Neural cell (in vitro differentiated cells): Measurements from ENCODE around the gene NFASC. TPM values are rescaled to one million over a fixed set of nuclear protein-coding genes. Genes with fewer than 3 reads are reported as not detected.

Experiments used
- H2AFZ ChIP-seq: fragments of 200-600, 300-800 bp; sonication (generic), shearing (Covaris generic); 2 replicates; pipeline ENCODE4 v1.6.0; 2014; ENCODE audit warnings: low read depth, mild to moderate bottlenecking, antibody characterized with exemption, low read length, moderate library complexity
- H3F3A ChIP-seq: fragments of 200-600 bp; shearing (Covaris generic); 2 replicates; pipeline ENCODE4 v1.6.1; 2016; ENCODE audit warnings: mild to moderate bottlenecking, moderate library complexity, mixed read lengths, antibody characterized with exemption, low read length; ENCODE audit not compliant: insufficient read depth, poor library complexity, severe bottlenecking
- H3K27ac ChIP-seq: fragments of 200-600, 300-800 bp; sonication (generic), shearing (Covaris generic); 2 replicates; pipeline ENCODE4 v1.5.1; 2014; ENCODE audit warnings: mild to moderate bottlenecking, low read length, moderate library complexity
- H3K27me3 ChIP-seq: fragments of 300-800, 200-600 bp; sonication (generic), shearing (Covaris generic); 2 replicates; pipeline ENCODE4 v1.6.0; 2014; ENCODE audit warnings: mild to moderate bottlenecking, low read depth, low read length, moderate library complexity; ENCODE audit not compliant: insufficient read depth
- H3K36me3 ChIP-seq: fragments of 300-800, 200-600 bp; sonication (generic), shearing (Covaris generic); 2 replicates; pipeline ENCODE4 v1.5.1; 2014; ENCODE audit warnings: mild to moderate bottlenecking, antibody characterized with exemption, low read length, moderate library complexity; ENCODE audit not compliant: insufficient read depth
- H3K4me2 ChIP-seq: fragments of 300-800, 200-600 bp; sonication (generic), shearing (Covaris generic); 2 replicates; pipeline ENCODE4 v1.6.0; 2014; ENCODE audit warnings: mild to moderate bottlenecking, low read length
- H3K4me3 ChIP-seq: fragments of 300-800, 200-600 bp; sonication (generic), shearing (Covaris generic); 2 replicates; pipeline ENCODE4 v1.5.1; 2014; ENCODE audit warnings: mild to moderate bottlenecking, low read length, moderate library complexity
- H3K79me2 ChIP-seq: fragments of 200-600 bp; shearing (Covaris generic); replicated peaks from 2 replicates; pipeline ENCODE4 v1.6.0; 2014; ENCODE audit warnings: mild to moderate bottlenecking, low read length, moderate library complexity; ENCODE audit not compliant: insufficient read depth
- H3K9ac ChIP-seq: fragments of 300-800, 200-600 bp; sonication (generic), shearing (Covaris generic); 2 replicates; pipeline ENCODE4 v1.6.1; 2016; ENCODE audit warnings: mild to moderate bottlenecking, low read length, mixed read lengths
- H3K9me2 ChIP-seq: fragments of 200-600 bp; shearing (Covaris generic); 2 replicates; pipeline ENCODE4 v1.6.1; 2016; ENCODE audit warnings: mild to moderate bottlenecking, low read length, mixed read lengths; ENCODE audit not compliant: insufficient read depth
- H3K9me3 ChIP-seq: fragments of 200-600, 300-800 bp; sonication (generic), shearing (Covaris generic); 2 replicates; pipeline ENCODE4 v1.6.1; 2016; ENCODE audit warnings: mild to moderate bottlenecking, mixed run types, low read length, moderate library complexity, mixed read lengths
- H4K20me1 ChIP-seq: fragments of 200-600 bp; shearing (Covaris generic); 2 replicates; pipeline ENCODE4 v1.6.1; 2016; ENCODE audit warnings: mild to moderate bottlenecking, mixed run types; ENCODE audit not compliant: insufficient read depth
- EP300 ChIP-seq: fragments of 450-650 bp; conservative IDR thresholded peaks from 2 replicates; pipeline ENCODE4 v1.6.1; 2014; ENCODE audit warnings: antibody characterized with exemption, mild to moderate bottlenecking, moderate library complexity; ENCODE audit not compliant: poor library complexity, severe bottlenecking
- EZH2 ChIP-seq: fragments of 200-600, 300-800 bp; shearing (Covaris generic), sonication (generic); IDR thresholded peaks from 2 replicates; pipeline ENCODE4 v1.6.1; 2014; ENCODE audit warnings: antibody characterized with exemption, low read length, borderline replicate concordance, mild to moderate bottlenecking; ENCODE audit not compliant: insufficient read depth, poor library complexity, severe bottlenecking
- MXI1 ChIP-seq: fragments of 450-650 bp; conservative IDR thresholded peaks from 2 replicates; pipeline ENCODE4 v1.6.1; 2014; ENCODE audit warnings: antibody characterized with exemption, mild to moderate bottlenecking; ENCODE audit not compliant: poor library complexity, severe bottlenecking
- POLR2AphosphoS5 ChIP-seq: IDR thresholded peaks from 2 replicates; pipeline ENCODE4 v1.6.1; 2012
- RAD21 ChIP-seq: fragments of 450-650 bp; conservative IDR thresholded peaks from 2 replicates; pipeline ENCODE4 v1.6.1; 2014; ENCODE audit warnings: antibody characterized with exemption, mild to moderate bottlenecking, moderate library complexity
- SMC3 ChIP-seq: fragments of 450-650 bp; conservative IDR thresholded peaks from 2 replicates; pipeline ENCODE4 v1.6.1; 2014; ENCODE audit warnings: antibody characterized with exemption, mild to moderate bottlenecking, moderate library complexity; ENCODE audit not compliant: poor library complexity
- TAF1 ChIP-seq: IDR thresholded peaks from 2 replicates; pipeline ENCODE4 v1.6.1; 2012; ENCODE audit warnings: low read depth
- polyA plus RNA-seq: library from polyadenylated mRNA; depleted of rRNA; stranded (reverse); fragments of >200 nt; gene quantifications from 2 replicates; pipeline ENCODE4 v1.2.3, GENCODE V29; 2014
- TF ChIP-seq, protein P1 (sequence below): IDR thresholded peaks from 2 replicates; pipeline ENCODE4 v1.6.1; 2012; ENCODE audit warnings: borderline replicate concordance
- TF ChIP-seq, protein P2 (sequence below): fragments of 450-650 bp; IDR thresholded peaks from 2 replicates; pipeline ENCODE4 v1.5.1; 2014; ENCODE audit warnings: antibody characterized with exemption, mild to moderate bottlenecking, moderate library complexity; ENCODE audit not compliant: poor library complexity, severe bottlenecking

The NFASC gene
- polyA plus RNA-seq, 1 donor from 2014 or later = 23.9 TPM

DNA sequence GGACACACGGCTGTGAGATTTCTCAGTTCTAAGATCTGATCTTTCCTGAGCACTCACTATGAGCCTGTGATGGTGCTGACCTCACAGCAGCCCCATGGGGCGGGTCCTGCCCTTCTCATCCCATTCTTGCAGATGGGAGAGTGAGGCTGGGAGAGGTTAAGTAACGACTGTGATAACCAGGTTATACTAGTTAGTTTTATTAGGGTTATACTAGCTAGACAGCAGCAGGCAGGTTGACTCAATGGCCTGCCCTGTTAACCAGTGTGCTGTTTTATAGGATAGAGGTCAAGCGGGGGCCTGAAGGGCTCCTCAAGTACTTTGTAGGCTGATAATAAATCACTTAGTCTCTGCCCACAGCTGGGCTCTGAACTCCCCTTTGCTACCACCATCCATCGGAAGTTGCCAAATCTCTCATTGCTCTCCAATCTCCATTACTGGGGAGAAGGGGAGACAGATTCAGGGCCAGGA, 177.1 kb downstream of the NFASC start:
- Histone ChIP-seq H3K27me3 (peaks cover 10% of the 10 kb centered on the region), H3K4me3 (no peak overlapping the region), H4K20me1 (no peaks in the 10 kb centered on the region), H3K27ac (no peak overlapping the region), H3K9me2 (no peaks in the 10 kb centered on the region), H3K79me2 (no peaks in the 10 kb centered on the region), H2AFZ (no peak overlapping the region), H3F3A (no peaks in the 10 kb centered on the region), H3K4me2 (no peak overlapping the region), H3K9ac (no peak overlapping the region), H3K9me3 (no peaks in the 10 kb centered on the region), H3K36me3 (no peaks in the 10 kb centered on the region)
- no peak for TF ChIP-seq EZH2

DNA sequence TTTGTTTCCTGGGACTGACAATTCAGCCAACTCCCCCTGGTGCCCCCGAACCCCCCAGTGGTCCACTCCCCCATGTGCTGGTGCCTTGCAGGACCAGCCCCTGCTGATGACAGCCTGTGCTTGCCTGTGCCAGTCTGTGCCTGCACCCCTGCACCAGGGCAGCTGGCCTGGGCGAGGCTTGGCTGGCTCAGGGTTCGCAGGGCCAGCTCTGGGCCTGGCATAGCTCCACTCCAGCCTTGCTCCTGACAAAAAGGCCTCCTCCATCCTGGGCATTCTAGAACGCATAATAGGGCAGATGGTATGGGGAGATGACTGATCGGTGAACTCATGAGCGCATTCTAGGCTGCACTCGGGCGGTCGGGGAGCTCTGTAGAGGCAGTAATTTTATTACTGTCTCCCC, 177.7 kb downstream of the NFASC start:
- H3K4me3 ChIP-seq = no peak overlapping the region
- no peak overlapping the region for H3K27ac ChIP-seq
- H2AFZ ChIP-seq = no peak overlapping the region
- no peaks in the 10 kb centered on the region for H3K36me3 ChIP-seq
- peaks cover 7% of the 10 kb centered on the region for H3K27me3 ChIP-seq
- H3K9me2 ChIP-seq = no peaks in the 10 kb centered on the region
- H4K20me1 ChIP-seq = no peaks in the 10 kb centered on the region
- no peak overlapping the region for H3K9ac ChIP-seq
- TF ChIP-seq EP300 (no peak), MXI1 (no peak), SMC3 (no peak), EZH2 (no peak), TAF1 (no peak), RAD21 (no peak), POLR2AphosphoS5 (no peak)
- TF ChIP-seq, protein P1, sequence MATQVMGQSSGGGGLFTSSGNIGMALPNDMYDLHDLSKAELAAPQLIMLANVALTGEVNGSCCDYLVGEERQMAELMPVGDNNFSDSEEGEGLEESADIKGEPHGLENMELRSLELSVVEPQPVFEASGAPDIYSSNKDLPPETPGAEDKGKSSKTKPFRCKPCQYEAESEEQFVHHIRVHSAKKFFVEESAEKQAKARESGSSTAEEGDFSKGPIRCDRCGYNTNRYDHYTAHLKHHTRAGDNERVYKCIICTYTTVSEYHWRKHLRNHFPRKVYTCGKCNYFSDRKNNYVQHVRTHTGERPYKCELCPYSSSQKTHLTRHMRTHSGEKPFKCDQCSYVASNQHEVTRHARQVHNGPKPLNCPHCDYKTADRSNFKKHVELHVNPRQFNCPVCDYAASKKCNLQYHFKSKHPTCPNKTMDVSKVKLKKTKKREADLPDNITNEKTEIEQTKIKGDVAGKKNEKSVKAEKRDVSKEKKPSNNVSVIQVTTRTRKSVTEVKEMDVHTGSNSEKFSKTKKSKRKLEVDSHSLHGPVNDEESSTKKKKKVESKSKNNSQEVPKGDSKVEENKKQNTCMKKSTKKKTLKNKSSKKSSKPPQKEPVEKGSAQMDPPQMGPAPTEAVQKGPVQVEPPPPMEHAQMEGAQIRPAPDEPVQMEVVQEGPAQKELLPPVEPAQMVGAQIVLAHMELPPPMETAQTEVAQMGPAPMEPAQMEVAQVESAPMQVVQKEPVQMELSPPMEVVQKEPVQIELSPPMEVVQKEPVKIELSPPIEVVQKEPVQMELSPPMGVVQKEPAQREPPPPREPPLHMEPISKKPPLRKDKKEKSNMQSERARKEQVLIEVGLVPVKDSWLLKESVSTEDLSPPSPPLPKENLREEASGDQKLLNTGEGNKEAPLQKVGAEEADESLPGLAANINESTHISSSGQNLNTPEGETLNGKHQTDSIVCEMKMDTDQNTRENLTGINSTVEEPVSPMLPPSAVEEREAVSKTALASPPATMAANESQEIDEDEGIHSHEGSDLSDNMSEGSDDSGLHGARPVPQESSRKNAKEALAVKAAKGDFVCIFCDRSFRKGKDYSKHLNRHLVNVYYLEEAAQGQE = no peak
- TF ChIP-seq, protein P2, sequence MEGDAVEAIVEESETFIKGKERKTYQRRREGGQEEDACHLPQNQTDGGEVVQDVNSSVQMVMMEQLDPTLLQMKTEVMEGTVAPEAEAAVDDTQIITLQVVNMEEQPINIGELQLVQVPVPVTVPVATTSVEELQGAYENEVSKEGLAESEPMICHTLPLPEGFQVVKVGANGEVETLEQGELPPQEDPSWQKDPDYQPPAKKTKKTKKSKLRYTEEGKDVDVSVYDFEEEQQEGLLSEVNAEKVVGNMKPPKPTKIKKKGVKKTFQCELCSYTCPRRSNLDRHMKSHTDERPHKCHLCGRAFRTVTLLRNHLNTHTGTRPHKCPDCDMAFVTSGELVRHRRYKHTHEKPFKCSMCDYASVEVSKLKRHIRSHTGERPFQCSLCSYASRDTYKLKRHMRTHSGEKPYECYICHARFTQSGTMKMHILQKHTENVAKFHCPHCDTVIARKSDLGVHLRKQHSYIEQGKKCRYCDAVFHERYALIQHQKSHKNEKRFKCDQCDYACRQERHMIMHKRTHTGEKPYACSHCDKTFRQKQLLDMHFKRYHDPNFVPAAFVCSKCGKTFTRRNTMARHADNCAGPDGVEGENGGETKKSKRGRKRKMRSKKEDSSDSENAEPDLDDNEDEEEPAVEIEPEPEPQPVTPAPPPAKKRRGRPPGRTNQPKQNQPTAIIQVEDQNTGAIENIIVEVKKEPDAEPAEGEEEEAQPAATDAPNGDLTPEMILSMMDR = no peak
- H3K4me2 ChIP-seq = no peak overlapping the region
- no peaks in the 10 kb centered on the region for H3F3A ChIP-seq
- H3K9me3 ChIP-seq = no peaks in the 10 kb centered on the region
- no peaks in the 10 kb centered on the region for H3K79me2 ChIP-seq

DNA sequence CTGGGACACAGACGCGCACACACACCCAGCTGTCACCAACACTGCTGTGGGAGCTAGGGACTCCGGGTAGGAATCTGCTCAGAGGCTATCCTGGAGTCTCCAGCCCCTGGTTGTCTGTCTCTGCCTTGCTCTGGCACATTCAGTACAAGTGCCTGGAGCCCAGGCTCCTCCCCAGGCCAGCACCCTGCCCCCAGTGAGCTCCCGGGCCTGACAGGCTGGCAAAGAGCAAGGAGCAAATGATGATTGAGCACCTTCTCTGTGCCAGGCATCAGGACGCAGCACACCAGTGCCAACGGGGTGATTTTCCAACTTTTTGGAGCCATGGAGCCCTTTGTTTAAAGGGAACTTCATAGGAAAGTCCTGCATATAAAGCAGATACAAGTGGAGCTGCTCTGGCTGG, 178.8 kb downstream of the NFASC start:
- Histone ChIP-seq H3K9ac (no peak overlapping the region), H3K4me2 (no peak overlapping the region), H3K27ac (no peak overlapping the region), H4K20me1 (no peaks in the 10 kb centered on the region), H2AFZ (no peak overlapping the region), H3F3A (no peaks in the 10 kb centered on the region), H3K36me3 (no peaks in the 10 kb centered on the region), H3K4me3 (no peak overlapping the region), H3K27me3 (no peaks in the 10 kb centered on the region), H3K9me2 (no peaks in the 10 kb centered on the region), H3K9me3 (no peaks in the 10 kb centered on the region), H3K79me2 (no peaks in the 10 kb centered on the region)
- TF ChIP-seq POLR2AphosphoS5 (no peak), EZH2 (no peak), RAD21 (no peak), TAF1 (no peak), MXI1 (no peak), EP300 (no peak), SMC3 (no peak)
- TF ChIP-seq, protein P2 = no peak
- TF ChIP-seq, protein P1 = no peak
